OCI-LY3 (cell line): Measurements from ENCODE around the gene GABRR1.

ENCODE experiments used
- H2AFZ ChIP-seq: fragments of 200-600, 300-600 bp; shearing (Covaris generic); 2 replicates; pipeline ENCODE4 v1.6.0; 2014; ENCODE audit warnings: antibody characterized with exemption, low read depth, low read length
- H3K27ac ChIP-seq: fragments of 200-600, 300-600 bp; sonication (generic); 2 replicates; pipeline ENCODE4 v1.5.1; 2014; ENCODE audit warnings: mild to moderate bottlenecking, low read length, moderate library complexity, mixed read lengths
- H3K27me3 ChIP-seq: fragments of 200-600, 300-600 bp; sonication (generic); 2 replicates; pipeline ENCODE4 v1.6.1; 2014; ENCODE audit warnings: low read depth, low read length, mixed read lengths
- H3K36me3 ChIP-seq: fragments of 200-600, 300-600 bp; sonication (generic); replicated peaks from 2 replicates; pipeline ENCODE3; 2014; ENCODE audit warnings: low read depth, low read length, mixed read lengths
- H3K4me1 ChIP-seq: fragments of 300-600, 200-600 bp; sonication (generic); 2 replicates; pipeline ENCODE4 v1.6.1; 2014; ENCODE audit warnings: low read length, mixed read lengths
- H3K4me2 ChIP-seq: fragments of 200-600, 300-600 bp; sonication (generic); 2 replicates; pipeline ENCODE4 v1.6.1; 2014; ENCODE audit warnings: low read length, mixed read lengths
- H3K4me3 ChIP-seq: fragments of 300-600, 200-600 bp; sonication (generic); 2 replicates; pipeline ENCODE4 v1.5.1; 2014; ENCODE audit warnings: antibody characterized with exemption, mild to moderate bottlenecking, low read length, moderate library complexity
- H3K79me2 ChIP-seq: fragments of 300-600, 200-600 bp; shearing (Covaris generic); 2 replicates; pipeline ENCODE4 v1.6.1; 2014; ENCODE audit warnings: mild to moderate bottlenecking, low read length, mixed read lengths
- H3K9ac ChIP-seq: fragments of 300-600, 200-600 bp; shearing (Covaris generic); 2 replicates; pipeline ENCODE4 v1.6.0; 2014; ENCODE audit warnings: mild to moderate bottlenecking, low read length, moderate library complexity
- H3K9me3 ChIP-seq: fragments of 200-600, 300-600 bp; shearing (Covaris generic); 2 replicates; pipeline ENCODE4 v1.6.1; 2014; ENCODE audit warnings: low read length, mixed read lengths; ENCODE audit not compliant: insufficient read depth
- H4K20me1 ChIP-seq: fragments of 200-600, 300-600 bp; sonication (generic); 2 replicates; pipeline ENCODE4 v1.6.1; 2016; ENCODE audit warnings: low read length, mixed read lengths; ENCODE audit not compliant: insufficient read depth
- CTCF ChIP-seq: fragments of 200-600, 300-600 bp; sonication (generic); IDR thresholded peaks from 2 replicates; pipeline ENCODE4 v1.5.1; 2014; ENCODE audit warnings: antibody characterized with exemption, low read length, low read depth
- EZH2phosphoT487 ChIP-seq: fragments of 200-600 bp; shearing (Covaris generic); IDR thresholded peaks from 2 replicates; pipeline ENCODE4 v1.6.1; 2018; ENCODE audit warnings: antibody characterized with exemption, mixed run types, low read depth

Gene GABRR1

DNA sequence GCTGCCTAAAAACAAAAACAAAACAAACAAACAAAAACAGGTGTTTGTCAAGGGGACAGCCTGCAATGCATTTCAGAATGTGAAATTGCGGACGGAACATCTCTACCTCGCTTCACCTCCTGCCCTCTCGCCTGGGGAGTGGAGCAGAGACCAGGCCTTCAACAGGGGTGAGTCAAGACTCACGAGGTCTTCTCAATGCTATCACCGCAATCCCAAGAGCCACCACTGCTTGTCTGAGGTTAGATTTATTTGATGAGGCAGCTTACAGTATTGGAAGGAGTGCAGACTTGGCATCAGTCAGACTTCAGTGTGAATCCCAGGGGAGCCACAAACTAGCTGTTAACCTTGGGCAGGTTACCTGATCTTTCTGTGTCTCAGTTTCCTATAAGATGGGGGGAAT lies 7.7 kb downstream of the GABRR1 start:
- Histone ChIP-seq H3K27ac (no peak overlapping the region), H3K4me1 (no peaks in the 10 kb centered on the region), H2AFZ (no peak overlapping the region)

GRCh38 chr6:89208551-89208950 lies 8.6 kb downstream of the GABRR1 start:
- Histone ChIP-seq H3K36me3 (no peaks in the 10 kb centered on the region), H3K4me1 (no peaks in the 10 kb centered on the region), H3K27me3 (no peaks in the 10 kb centered on the region), H3K9ac (no peak overlapping the region), H3K27ac (no peak overlapping the region), H3K9me3 (no peaks in the 10 kb centered on the region), H3K4me3 (no peak overlapping the region), H2AFZ (no peak overlapping the region), H3K4me2 (no peak overlapping the region), H4K20me1 (no peaks in the 10 kb centered on the region), H3K79me2 (no peaks in the 10 kb centered on the region)
- no peak for TF ChIP-seq CTCF
- no peak for TF ChIP-seq EZH2phosphoT487

More for the DNA sequence above, 7.7 kb downstream of the GABRR1 start:
- H3K9me3 ChIP-seq: no peaks in the 10 kb centered on the region
- no peaks in the 10 kb centered on the region for H3K36me3 ChIP-seq
- H3K4me2 ChIP-seq: no peak overlapping the region
- H3K79me2 ChIP-seq: no peaks in the 10 kb centered on the region
- no peaks in the 10 kb centered on the region for H4K20me1 ChIP-seq
- no peak overlapping the region for H3K9ac ChIP-seq
- H3K27me3 ChIP-seq: no peaks in the 10 kb centered on the region
- no peak for TF ChIP-seq CTCF
- TF ChIP-seq EZH2phosphoT487: no peak
- H3K4me3 ChIP-seq: no peak overlapping the region

GRCh38 chr6:89205819-89206218 lies 11.3 kb downstream of the GABRR1 start:
- Histone ChIP-seq H2AFZ (no peak overlapping the region), H3K4me2 (no peak overlapping the region), H3K4me3 (no peak overlapping the region), H4K20me1 (no peaks in the 10 kb centered on the region), H3K27me3 (no peaks in the 10 kb centered on the region), H3K4me1 (no peaks in the 10 kb centered on the region), H3K9me3 (no peaks in the 10 kb centered on the region), H3K79me2 (no peaks in the 10 kb centered on the region), H3K9ac (no peak overlapping the region), H3K36me3 (no peaks in the 10 kb centered on the region), H3K27ac (no peak overlapping the region)
- TF ChIP-seq CTCF (no peak), EZH2phosphoT487 (no peak)

GRCh38 chr6:89204096-89204495 lies 13.1 kb downstream of the GABRR1 start:
- H2AFZ ChIP-seq: no peak overlapping the region
- H3K27ac ChIP-seq: no peak overlapping the region
- H3K4me1 ChIP-seq: no peaks in the 10 kb centered on the region
- H3K4me3 ChIP-seq: no peak overlapping the region
- H3K4me2 ChIP-seq: no peak overlapping the region
- no peaks in the 10 kb centered on the region for H3K9me3 ChIP-seq
- H3K36me3 ChIP-seq: no peaks in the 10 kb centered on the region
- no peaks in the 10 kb centered on the region for H3K27me3 ChIP-seq
- no peaks in the 10 kb centered on the region for H3K79me2 ChIP-seq
- H3K9ac ChIP-seq: no peak overlapping the region
- TF ChIP-seq CTCF (no peak), EZH2phosphoT487 (no peak)
- no peaks in the 10 kb centered on the region for H4K20me1 ChIP-seq
